ENCODE measurements around the gene ILDR2.

Gene ILDR2

DNA sequence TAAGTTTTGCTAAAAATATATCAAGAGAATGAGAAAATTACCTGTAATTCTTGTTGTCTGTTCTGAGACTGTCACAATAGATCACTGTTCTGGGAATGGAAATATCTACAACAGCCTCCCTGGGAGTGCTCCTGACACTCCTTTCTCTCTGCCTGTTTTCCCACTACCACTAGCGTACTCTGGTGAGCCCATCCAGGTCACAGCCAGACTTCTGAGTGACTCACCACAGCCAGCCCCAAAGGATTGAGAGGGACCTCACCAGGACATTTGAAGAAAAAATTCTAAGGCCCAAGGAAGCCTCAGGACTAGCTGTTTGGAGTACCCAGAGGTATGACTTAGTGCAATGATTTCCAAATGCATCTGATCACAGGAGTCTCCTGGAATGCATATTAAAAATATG is 60.3 kb downstream of the ILDR2 start:
- no peak overlapping the region for H3K27ac ChIP-seq (ENCODE audit: low read depth, low read length, poor library complexity, severe bottlenecking)

DNA sequence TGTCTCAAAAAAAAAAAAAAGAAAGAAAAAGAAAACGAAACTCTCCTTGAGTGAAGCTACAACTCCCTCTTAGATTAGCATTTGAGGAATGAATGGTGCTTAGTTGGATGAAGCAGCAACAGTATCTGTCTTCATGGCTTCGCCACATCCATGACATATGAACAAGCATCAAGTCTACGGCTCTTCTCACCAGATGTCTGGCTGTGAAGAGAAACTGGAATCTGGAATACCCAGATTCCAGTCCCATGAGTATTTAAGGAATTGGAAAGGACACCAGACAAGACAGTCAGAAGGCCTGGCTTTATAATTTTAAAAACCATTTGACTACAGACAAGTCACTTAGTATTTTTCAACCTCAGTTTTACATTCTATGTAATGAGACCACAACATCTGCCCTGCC is 61.2 kb downstream of the ILDR2 start:
- no peak overlapping the region for H2AFZ ChIP-seq (ENCODE audit: low read length)
- H3K4me1 ChIP-seq (ENCODE audit: insufficient read depth, low read length, severe bottlenecking) = no peaks in the 10 kb centered on the region
- peaks cover 7% of the 10 kb centered on the region; the same call in 1 of the 2 replicates for H3K9me3 ChIP-seq (ENCODE audit: low read length)
- no peaks in the 10 kb centered on the region for H3F3A ChIP-seq (ENCODE audit: insufficient read depth, low read length)
- TF ChIP-seq, protein P1, sequence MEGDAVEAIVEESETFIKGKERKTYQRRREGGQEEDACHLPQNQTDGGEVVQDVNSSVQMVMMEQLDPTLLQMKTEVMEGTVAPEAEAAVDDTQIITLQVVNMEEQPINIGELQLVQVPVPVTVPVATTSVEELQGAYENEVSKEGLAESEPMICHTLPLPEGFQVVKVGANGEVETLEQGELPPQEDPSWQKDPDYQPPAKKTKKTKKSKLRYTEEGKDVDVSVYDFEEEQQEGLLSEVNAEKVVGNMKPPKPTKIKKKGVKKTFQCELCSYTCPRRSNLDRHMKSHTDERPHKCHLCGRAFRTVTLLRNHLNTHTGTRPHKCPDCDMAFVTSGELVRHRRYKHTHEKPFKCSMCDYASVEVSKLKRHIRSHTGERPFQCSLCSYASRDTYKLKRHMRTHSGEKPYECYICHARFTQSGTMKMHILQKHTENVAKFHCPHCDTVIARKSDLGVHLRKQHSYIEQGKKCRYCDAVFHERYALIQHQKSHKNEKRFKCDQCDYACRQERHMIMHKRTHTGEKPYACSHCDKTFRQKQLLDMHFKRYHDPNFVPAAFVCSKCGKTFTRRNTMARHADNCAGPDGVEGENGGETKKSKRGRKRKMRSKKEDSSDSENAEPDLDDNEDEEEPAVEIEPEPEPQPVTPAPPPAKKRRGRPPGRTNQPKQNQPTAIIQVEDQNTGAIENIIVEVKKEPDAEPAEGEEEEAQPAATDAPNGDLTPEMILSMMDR (IDR thresholded peaks at IDR 0.05; ENCODE audit: low read length) = no peak
- no peak for TF ChIP-seq EZH2 (IDR thresholded peaks at IDR 0.05; ENCODE audit: borderline replicate concordance, low read length)
- H3K4me2 ChIP-seq (ENCODE audit: low read length) = no peak overlapping the region
- no peak overlapping the region for H3K9ac ChIP-seq (ENCODE audit: low read length)
- H3K9me2 ChIP-seq (ENCODE audit: low read depth, low read length) = no peaks in the 10 kb centered on the region
- no peaks in the 10 kb centered on the region for H3K36me3 ChIP-seq (ENCODE audit: insufficient read depth, low read length)
- H3K27me3 ChIP-seq (ENCODE audit: insufficient read depth, low read length) = 0 out of 2 replicates have a peak, but pooled peaks cover 3% of the 10 kb centered on the region
- no peak overlapping the region for H3K27ac ChIP-seq (ENCODE audit: low read depth, low read length, poor library complexity, severe bottlenecking)
- no peaks in the 10 kb centered on the region for H3K79me2 ChIP-seq (ENCODE audit: insufficient read depth, low read length)
- no peak overlapping the region for H3K4me3 ChIP-seq (ENCODE audit: low read depth, low read length, poor library complexity, severe bottlenecking)
- no peaks in the 10 kb centered on the region for H4K20me1 ChIP-seq (ENCODE audit: insufficient read depth, low read length)

More for the DNA sequence above, 60.3 kb downstream of the ILDR2 start:
- H4K20me1 ChIP-seq (ENCODE audit: insufficient read depth, low read length) = no peaks in the 10 kb centered on the region
- no peaks in the 10 kb centered on the region for H3K4me1 ChIP-seq (ENCODE audit: insufficient read depth, low read length, severe bottlenecking)
- H3K4me3 ChIP-seq (ENCODE audit: low read depth, low read length, poor library complexity, severe bottlenecking) = no peak overlapping the region
- no peak overlapping the region for H2AFZ ChIP-seq (ENCODE audit: low read length)
- H3K36me3 ChIP-seq (ENCODE audit: insufficient read depth, low read length) = no peaks in the 10 kb centered on the region
- no peak for TF ChIP-seq EZH2 (IDR thresholded peaks at IDR 0.05; ENCODE audit: borderline replicate concordance, low read length)
- TF ChIP-seq, protein P1 (IDR thresholded peaks at IDR 0.05; ENCODE audit: low read length) = no peak
- H3K4me2 ChIP-seq (ENCODE audit: low read length) = no peak overlapping the region
- no peak overlapping the region for H3K9ac ChIP-seq (ENCODE audit: low read length)
- H3K79me2 ChIP-seq (ENCODE audit: insufficient read depth, low read length) = no peaks in the 10 kb centered on the region
- no peaks in the 10 kb centered on the region for H3K9me2 ChIP-seq (ENCODE audit: low read depth, low read length)
- no peaks in the 10 kb centered on the region for H3F3A ChIP-seq (ENCODE audit: insufficient read depth, low read length)
- peaks cover 7% of the 10 kb centered on the region; the same call in 1 of the 2 replicates for H3K9me3 ChIP-seq (ENCODE audit: low read length)
- H3K27me3 ChIP-seq (ENCODE audit: insufficient read depth, low read length) = 0 out of 2 replicates have a peak, but pooled peaks cover 3% of the 10 kb centered on the region

DNA sequence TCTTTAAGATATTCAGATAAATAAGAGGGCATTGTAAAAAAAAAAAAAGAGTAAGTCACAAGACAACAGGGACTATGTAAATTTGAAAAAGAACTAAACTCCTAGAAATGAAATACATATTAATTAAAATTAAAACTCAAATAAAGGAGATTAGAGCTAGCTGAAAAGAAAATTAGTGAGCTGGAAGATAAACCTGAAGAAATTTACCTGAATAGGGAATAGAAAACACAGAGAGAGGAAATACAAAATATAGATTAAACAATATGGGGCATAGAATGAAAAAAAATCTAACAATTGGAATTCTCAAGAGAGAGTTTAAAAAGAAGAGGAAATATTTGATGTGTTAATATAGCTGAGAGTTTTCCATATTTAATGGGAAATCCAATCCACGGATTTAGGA is 63.7 kb downstream of the ILDR2 start:
- Histone ChIP-seq H3K79me2 (ENCODE audit: insufficient read depth, low read length) (no peaks in the 10 kb centered on the region), H3K9me2 (ENCODE audit: low read depth, low read length) (no peaks in the 10 kb centered on the region), H3F3A (ENCODE audit: insufficient read depth, low read length) (no peaks in the 10 kb centered on the region), H3K4me3 (ENCODE audit: low read depth, low read length, poor library complexity, severe bottlenecking) (no peak overlapping the region), H3K9me3 (ENCODE audit: low read length) (peaks cover 7% of the 10 kb centered on the region; the same call in 1 of the 2 replicates), H2AFZ (ENCODE audit: low read length) (no peak overlapping the region), H3K27ac (ENCODE audit: low read depth, low read length, poor library complexity, severe bottlenecking) (no peak overlapping the region), H3K36me3 (ENCODE audit: insufficient read depth, low read length) (no peaks in the 10 kb centered on the region), H3K4me2 (ENCODE audit: low read length) (no peak overlapping the region), H3K4me1 (ENCODE audit: insufficient read depth, low read length, severe bottlenecking) (no peaks in the 10 kb centered on the region), H3K9ac (ENCODE audit: low read length) (no peak overlapping the region), H4K20me1 (ENCODE audit: insufficient read depth, low read length) (no peaks in the 10 kb centered on the region), H3K27me3 (ENCODE audit: insufficient read depth, low read length) (no peaks in the 10 kb centered on the region)
- TF ChIP-seq, protein P1 (IDR thresholded peaks at IDR 0.05; ENCODE audit: low read length) = no peak
- TF ChIP-seq EZH2 (IDR thresholded peaks at IDR 0.05; ENCODE audit: borderline replicate concordance, low read length) = no peak
